Esophagus squamous epithelium (tissue), 5 donors: ENCODE measurements around the gene SENP7. TPM values are rescaled to one million over a fixed set of nuclear protein-coding genes. Genes with fewer than 3 reads are reported as not detected.
"Not testable (repeated sequence)": the region's sequence is repeated elsewhere in the genome, so short reads cannot be mapped to it uniquely, and the experiment has no call there.

Source experiments
- DNase-seq: peaks from one replicate; lab custom pipeline; 2025; lab: John Stamatoyannopoulos, UW
- H3K27ac ChIP-seq, 4 donors: fragments of 200-600 bp; sonication (generic); one replicate each; pipeline ENCODE4 v1.5.1; 2016 to 2019; ENCODE audit warnings: mild to moderate bottlenecking in 1 of 4
- H3K27me3 ChIP-seq, 4 donors: fragments of 200-600 bp; sonication (generic); 1 replicate in 3 of 4; 2 replicates in 1 of 4; pipeline versions ENCODE4 v1.5.1 to v1.6.0; 2017 to 2021; ENCODE audit warnings: antibody characterized with exemption in 1 of 4
- H3K36me3 ChIP-seq, 3 donors: fragments of 200-600 bp; sonication (generic); one replicate each; pipeline ENCODE4 v1.5.1; 2016 to 2019
- H3K4me1 ChIP-seq, 3 donors: fragments of 200-600 bp; sonication (generic); one replicate each; pipeline ENCODE4 v1.5.1; 2017 to 2019
- H3K4me3 ChIP-seq, 4 donors: fragments of 200-600 bp; sonication (generic); 1 replicate in 3 of 4; 2 replicates in 1 of 4; pipeline ENCODE4 v1.5.1; 2016 to 2019; ENCODE audit warnings: mild to moderate bottlenecking in 2 of 4, moderate library complexity in 1 of 4
- H3K9me3 ChIP-seq, 3 donors: fragments of 200-600 bp; sonication (generic); one replicate each; pipeline ENCODE4 v1.5.1; 2016 to 2019
- CTCF ChIP-seq, 6 experiments: fragments of 450-650 bp in 4 of 6; fragments of 200-600 bp in 2 of 6; sonication (generic) in 2 of 6; IDR thresholded peaks; one replicate each; pipeline ENCODE4 v1.5.1; 2016 to 2019; ENCODE audit warnings: antibody characterized with exemption in 6 of 6, mild to moderate bottlenecking in 4 of 6, moderate library complexity in 4 of 6
- POLR2A ChIP-seq, 4 donors: fragments of 450-650 bp; IDR thresholded peaks; one replicate each; pipeline ENCODE4 v1.6.1; 2017; ENCODE audit warnings: antibody characterized with exemption in 4 of 4, mild to moderate bottlenecking in 4 of 4, moderate library complexity in 3 of 4
- WGBS, 2 donors: methylation state at CpG; one replicate each; pipeline ENCODE4 v1.1.5; 2018; 5-methylcytosine and 5-hydroxymethylcytosine counted together
- intact Hi-C: fragments of 100-400 bp; cut with DNase I; formaldehyde crosslinking; loops from one replicate; pipeline ENCODE4 v1.15.0; 2022
- total RNA-seq, 4 donors: library from RNA; depleted of rRNA; stranded (reverse); fragments of >200 nt; gene quantifications; one replicate each; pipeline ENCODE4 v1.1.0, GENCODE V29; 2016
- donor health status: DM: yes; HTN: yes; CAD: no.

Gene SENP7
- total RNA-seq, 4 donors from 2014 or later = 6.0 to 18.9 (median 9.5) TPM

- no peak for DNase-seq
- no peaks in the 10 kb centered on the region for H3K27me3 ChIP-seq
- H3K36me3 ChIP-seq = no peaks in the 10 kb centered on the region
- TF ChIP-seq POLR2A (IDR thresholded peaks at IDR 0.05) = no peak
- TF ChIP-seq CTCF (IDR thresholded peaks at IDR 0.05) = no peak
- no peak overlapping the region for H3K4me3 ChIP-seq
- intact Hi-C loops = no loop called here
- H3K4me1 ChIP-seq = no peaks in the 10 kb centered on the region
- no peak overlapping the region for H3K27ac ChIP-seq
- peaks cover 0 to 10% (median 8%) of the 10 kb centered on the region in 3 donors for H3K9me3 ChIP-seq
- 75 to 86% methylated on average over 2 of the region's 2 CpGs for WGBS, 2 donors
Observed at GRCh38 chr3:101311676-101312075, 201.3 kb downstream of the SENP7 start.

GRCh38 chr3:101310978-101311375 is 202.0 kb downstream of the SENP7 start:
- Histone ChIP-seq H3K27me3 (no peaks in the 10 kb centered on the region), H3K4me3 (no peak overlapping the region), H3K4me1 (no peaks in the 10 kb centered on the region), H3K27ac (no peak overlapping the region), H3K36me3 (no peaks in the 10 kb centered on the region), H3K9me3 (peaks cover 0 to 10% (median 8%) of the 10 kb centered on the region in 3 donors)
- TF ChIP-seq POLR2A (IDR thresholded peaks at IDR 0.05) (no peak), CTCF (IDR thresholded peaks at IDR 0.05) (no peak)
- no peak for DNase-seq
- intact Hi-C loops = no loop called here

- H3K36me3 ChIP-seq, H3K27ac ChIP-seq, DNase-seq, H3K27me3 ChIP-seq, H3K4me1 ChIP-seq, H3K4me3 ChIP-seq, intact Hi-C loops: not testable (repeated sequence)
- H3K9me3 ChIP-seq = peaks cover 0 to 10% (median 8%) of the 10 kb centered on the region in 3 donors
Observed at GRCh38 chr3:101308147-101308772, 204.8 kb downstream of the SENP7 start.

- Histone ChIP-seq H3K4me3 (no peak overlapping the region), H3K9me3 (peaks cover 0 to 10% (median 8%) of the 10 kb centered on the region in 3 donors), H3K27me3 (no peaks in the 10 kb centered on the region), H3K36me3 (no peaks in the 10 kb centered on the region), H3K4me1 (peaks cover 0 to 7% (median 0%) of the 10 kb centered on the region in 3 donors), H3K27ac (no peak overlapping the region)
- intact Hi-C loops = no loop called here
- TF ChIP-seq CTCF (IDR thresholded peaks at IDR 0.05) (no peak), POLR2A (IDR thresholded peaks at IDR 0.05) (no peak)
- no peak for DNase-seq
Observed at GRCh38 chr3:101303836-101304235, 209.2 kb downstream of the SENP7 start.

GRCh38 chr3:101303089-101303731 is 209.8 kb downstream of the SENP7 start:
- Histone ChIP-seq H3K4me1 (peaks cover 0 to 7% (median 0%) of the 10 kb centered on the region in 3 donors), H3K27me3 (no peaks in the 10 kb centered on the region), H3K27ac (no peak overlapping the region), H3K9me3 (peaks cover 0 to 6% (median 5%) of the 10 kb centered on the region in 3 donors), H3K36me3 (no peaks in the 10 kb centered on the region), H3K4me3 (no peak overlapping the region)
- no peak for DNase-seq
- intact Hi-C loops = no loop called here
- WGBS, 2 donors = 43 to 44% methylated on average over 5 of the region's 5 CpGs
- TF ChIP-seq POLR2A (IDR thresholded peaks at IDR 0.05) = no peak
- TF ChIP-seq CTCF (IDR thresholded peaks at IDR 0.05) = no peak
